ENCODE data around the gene ZNF136. TPM values are rescaled to one million over a fixed set of nuclear protein-coding genes. Genes with fewer than 3 reads are reported as not detected.

Gene ZNF136
- polyA plus RNA-seq (ENCODE audit: insufficient read depth in 1 of 5, insufficient read length in 5 of 5, low replicate concordance in 1 of 5) = 10 to 100 TPM; 11.1 to 19.5 (median 18.1) TPM
- long read RNA-seq, donor 1, partial matches to known transcripts = 0 of 2 reads
- long read RNA-seq, donor 1, other reads (novel, unspliced or antisense) = 0 of 2 reads
- long read RNA-seq, donor 2, partial matches to known transcripts = 0 of 2 reads
- long read RNA-seq, donor 2, other reads (novel, unspliced or antisense) = 0 of 2 reads
- long read RNA-seq, donor 3, partial matches to known transcripts = 9 of 13 reads
- long read RNA-seq, donor 3, other reads (novel, unspliced or antisense) = 0 of 13 reads
- long read RNA-seq, donor 4, partial matches to known transcripts = 0 of 4 reads
- long read RNA-seq, donor 4, other reads (novel, unspliced or antisense) = 0 of 4 reads
- long read RNA-seq, donor 5, partial matches to known transcripts = 0 of 3 reads
- long read RNA-seq, donor 5, other reads (novel, unspliced or antisense) = 0 of 3 reads
- long read RNA-seq, donor 6, partial matches to known transcripts = 0 of 4 reads
- long read RNA-seq, donor 6, other reads (novel, unspliced or antisense) = 0 of 4 reads
- long read RNA-seq, donor 7 = 0 reads
- long read RNA-seq, donor 8, partial matches to known transcripts = 0 of 2 reads
- long read RNA-seq, donor 8, other reads (novel, unspliced or antisense) = 0 of 2 reads

DNA sequence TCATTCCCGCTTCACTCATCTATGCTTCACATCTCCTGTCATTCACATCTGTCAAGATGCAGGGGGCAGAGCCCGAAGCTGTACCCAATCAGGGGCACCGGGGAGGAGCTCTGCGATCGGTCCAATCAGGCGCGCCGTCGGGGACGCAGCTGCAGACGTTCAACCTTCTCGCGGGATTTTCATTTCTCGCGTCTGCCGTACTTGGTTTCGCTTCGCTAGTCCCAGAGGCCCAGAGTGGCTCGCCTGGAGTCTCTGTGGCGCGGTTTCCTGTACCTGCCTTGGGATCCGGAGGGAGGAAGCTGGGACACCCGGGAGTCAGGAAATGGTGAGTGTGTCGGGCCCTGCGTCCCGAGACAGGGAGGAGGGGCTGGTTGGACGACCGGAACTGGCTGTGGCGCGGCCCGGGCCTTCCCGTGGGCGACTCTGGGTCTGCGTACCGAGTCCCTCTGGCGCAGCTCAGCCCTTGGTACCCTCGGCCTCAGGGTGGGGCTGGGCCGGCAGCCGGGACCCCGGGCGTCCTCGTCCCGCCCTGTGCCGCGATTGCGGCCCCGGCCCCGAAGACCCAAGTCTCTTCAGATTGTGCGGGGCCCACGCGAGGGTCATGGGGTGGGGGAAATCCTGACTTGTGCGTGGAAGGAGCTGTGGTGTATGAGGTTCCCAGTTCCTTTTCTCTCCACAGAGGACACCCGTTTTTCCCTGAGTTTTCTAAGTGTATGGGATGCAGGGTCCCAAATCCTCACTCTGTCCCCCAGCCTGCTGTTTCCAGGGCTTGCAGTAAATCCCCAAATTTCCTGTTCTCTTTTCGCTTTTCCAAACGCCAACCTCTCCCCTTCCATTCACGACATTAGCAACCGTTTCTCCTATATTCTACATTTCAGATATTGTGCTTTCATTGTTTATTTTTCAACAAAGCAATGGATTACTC lies at the start of gene ZNF136:
Gene ZNF136, plus strand, starts transcription at position 215 of the 925 bp plus-strand sequence. Its CDS starts 108 bp downstream, at position 323.
- peak; percentile 90 to 94 for DNase-seq

DNA sequence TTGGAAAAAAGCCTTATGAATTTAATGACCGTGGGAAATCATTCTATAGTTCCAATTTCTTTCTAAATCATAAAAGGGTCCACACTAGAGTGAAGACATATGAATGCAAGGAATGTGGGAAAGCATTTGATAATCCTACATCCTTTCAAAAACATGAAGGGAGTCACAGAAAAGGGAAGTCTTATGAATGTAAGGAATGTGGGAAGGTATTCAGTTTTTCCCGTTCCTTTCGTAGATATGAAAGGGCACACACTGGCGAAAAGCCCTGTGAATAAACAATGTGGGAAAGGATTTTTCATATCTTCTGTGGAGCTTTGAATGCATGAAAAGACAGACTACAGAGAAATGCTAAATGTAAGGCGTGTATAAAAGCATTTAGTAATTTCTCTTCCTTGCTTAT lies 49.8 kb upstream of the ZNF136 start:
- DNase-seq = no peak

DNA sequence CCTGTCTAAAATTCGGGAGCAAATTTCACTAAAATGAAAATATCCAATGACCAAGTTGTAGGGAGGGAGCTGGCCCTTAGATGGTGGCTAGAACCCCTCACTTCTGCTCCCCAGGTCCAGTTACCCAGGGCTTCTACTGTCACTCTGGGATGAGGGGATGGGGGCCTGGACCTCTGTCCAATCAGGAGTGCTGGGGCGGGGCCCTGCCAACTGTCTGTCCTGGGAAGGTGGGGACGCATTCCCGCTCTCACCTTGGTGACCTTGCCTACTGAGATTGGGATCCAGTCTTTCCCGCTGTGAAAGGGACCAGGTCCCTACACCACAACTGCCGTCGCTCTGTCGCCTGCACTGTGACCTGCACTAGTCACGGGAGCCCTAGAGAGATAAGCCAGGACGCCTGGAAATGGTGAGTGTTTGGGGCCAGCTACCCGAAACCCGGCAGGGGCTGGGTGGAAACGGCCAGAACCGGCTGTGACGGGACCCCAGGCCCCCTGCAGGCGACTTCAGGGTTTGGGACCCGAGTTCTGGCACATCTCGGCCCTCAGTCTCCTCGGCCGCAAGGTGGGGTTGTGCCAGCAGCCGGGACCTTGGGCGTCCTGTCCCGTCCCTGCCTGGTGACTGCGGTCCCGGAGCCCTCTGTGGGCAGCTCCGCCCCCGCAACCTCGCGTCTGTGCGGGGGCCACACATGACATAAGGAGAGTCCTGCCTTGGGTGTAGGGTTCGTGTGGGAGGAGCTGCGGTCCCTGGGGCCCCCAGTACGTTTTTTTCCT lies 45.5 kb upstream of the ZNF136 start:
- no peak for DNase-seq

DNA sequence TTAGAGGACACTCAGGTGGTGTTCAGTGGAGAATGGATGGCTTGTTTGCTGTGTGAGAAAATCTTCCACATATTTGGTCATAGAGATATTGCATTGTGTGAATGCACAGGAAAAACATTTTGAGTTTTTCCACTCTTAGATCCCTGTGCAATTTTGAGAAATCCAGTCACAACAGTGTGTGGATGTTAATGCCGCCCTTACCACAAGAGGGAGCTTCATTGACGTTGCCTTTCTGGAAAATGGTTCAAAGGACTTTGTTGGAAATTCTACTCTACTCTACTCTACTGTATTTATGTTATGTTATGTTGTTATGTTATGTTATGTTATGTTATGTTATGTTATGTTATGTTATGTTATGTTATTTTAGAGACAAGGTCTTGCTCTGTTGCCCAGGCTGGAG lies 36.2 kb upstream of the ZNF136 start:
- DNase-seq = no peak

DNA sequence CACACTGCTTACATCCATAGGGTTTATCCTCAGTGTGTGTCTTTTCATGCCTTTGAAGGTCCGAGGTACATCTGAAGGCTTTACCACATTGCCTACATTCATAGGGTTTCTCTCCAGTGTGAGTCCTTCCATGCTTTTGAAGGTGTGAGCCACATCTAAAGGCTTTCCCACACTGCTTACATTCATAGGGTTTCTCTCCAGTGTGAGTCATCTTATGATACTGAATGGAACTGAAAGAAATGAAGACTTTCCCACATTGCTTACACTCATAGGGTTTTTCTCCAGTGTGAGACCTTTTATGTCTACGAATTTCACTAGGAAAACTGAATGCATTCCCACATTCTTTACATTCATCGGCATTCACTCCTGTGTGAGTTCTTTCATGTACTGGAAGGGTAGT lies 29.8 kb upstream of the ZNF136 start:
- no peak for DNase-seq

DNA sequence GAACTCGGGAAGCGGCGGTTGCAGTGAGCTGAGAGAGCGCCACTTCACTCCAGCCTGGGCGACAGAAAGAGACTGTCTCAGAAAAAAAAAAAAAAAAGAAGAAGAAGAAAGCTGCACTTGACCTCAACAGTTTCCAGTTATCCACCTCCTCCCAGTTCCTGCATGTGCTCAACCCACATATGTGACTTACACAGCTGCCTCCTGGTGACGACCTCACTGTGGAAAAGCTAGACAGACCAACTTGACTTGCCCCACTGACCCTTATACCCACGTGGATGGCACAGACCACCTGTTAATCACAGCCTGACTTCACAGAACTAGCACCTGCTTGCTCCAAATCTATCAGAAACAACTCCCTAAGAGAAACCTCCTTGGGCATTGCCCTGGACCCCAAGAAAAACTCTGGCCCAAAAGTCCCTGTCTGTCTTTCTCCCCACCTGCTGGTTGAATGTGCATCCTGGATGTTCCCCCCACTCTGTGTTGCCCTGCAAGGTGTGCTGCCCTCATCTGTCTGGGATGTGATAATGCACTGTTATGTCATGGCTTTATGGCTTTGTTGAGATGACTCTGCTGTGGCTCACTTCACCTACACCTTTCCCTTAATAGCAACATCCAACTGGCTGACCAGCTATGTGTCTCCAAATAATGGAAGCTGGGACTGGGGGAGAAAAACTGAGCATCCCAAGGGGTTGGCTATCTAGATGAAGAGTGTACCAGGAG lies 25.5 kb upstream of the ZNF136 start:
- DNase-seq = no peak

DNA sequence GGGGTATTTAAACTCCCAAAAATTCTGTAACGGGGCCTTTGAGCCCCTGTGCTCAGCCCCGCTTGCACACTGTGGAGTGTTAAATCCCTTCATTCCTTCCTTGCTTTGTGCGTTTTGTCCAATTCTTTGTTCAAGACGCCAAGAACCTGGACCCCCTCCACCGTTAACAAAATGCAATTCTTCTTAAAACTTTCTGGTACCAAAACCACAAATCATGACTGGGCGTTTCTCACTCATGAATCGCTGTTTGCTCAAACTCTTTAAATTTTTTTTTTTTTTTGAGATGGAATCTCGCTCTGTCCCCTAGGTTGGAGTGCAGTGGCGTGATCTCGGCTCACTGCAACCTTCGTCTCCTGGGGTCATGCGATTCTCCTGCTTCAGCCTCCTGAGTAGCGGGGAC lies 23.6 kb upstream of the ZNF136 start:
- no peak for DNase-seq

DNA sequence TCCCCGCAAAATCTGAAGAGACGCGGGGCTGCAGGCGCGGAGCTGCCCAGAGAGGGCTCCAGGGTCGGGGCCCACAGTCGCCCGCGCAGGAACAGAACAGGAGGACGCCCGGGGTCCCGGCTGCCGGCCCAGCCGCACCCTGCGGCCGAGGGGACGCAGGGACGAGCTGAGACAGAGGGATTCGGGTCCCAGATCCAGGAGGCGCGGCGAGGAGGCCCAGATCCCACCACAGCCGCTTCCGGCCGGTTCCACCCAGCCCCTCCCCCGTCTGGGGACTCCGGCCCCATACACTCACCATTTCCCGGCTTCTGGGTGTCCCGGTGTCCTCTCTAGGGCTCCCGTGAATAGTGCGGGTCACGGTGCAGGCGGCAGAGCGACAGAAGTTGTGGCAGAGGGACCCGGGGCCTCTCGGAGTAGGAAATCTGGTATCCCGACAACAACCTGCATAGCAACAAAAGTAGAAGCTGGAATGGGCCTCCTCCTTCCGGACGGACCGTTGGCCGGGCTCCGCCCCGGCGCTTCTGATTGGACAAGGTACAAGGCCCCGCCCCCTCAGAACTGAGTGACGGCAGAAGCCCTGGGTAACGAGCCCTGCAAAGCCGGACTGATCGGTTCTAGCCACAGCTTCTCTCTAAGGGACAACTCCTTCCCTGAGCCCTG lies 22.9 kb upstream of the ZNF136 start, which contains the start of gene ZNF20:
Gene ZNF20, minus strand, starts transcription at position 466 of the 660 bp plus-strand sequence. Its CDS starts 168 bp downstream, at position 298.
- DNase-seq = peak; percentile 95

DNA sequence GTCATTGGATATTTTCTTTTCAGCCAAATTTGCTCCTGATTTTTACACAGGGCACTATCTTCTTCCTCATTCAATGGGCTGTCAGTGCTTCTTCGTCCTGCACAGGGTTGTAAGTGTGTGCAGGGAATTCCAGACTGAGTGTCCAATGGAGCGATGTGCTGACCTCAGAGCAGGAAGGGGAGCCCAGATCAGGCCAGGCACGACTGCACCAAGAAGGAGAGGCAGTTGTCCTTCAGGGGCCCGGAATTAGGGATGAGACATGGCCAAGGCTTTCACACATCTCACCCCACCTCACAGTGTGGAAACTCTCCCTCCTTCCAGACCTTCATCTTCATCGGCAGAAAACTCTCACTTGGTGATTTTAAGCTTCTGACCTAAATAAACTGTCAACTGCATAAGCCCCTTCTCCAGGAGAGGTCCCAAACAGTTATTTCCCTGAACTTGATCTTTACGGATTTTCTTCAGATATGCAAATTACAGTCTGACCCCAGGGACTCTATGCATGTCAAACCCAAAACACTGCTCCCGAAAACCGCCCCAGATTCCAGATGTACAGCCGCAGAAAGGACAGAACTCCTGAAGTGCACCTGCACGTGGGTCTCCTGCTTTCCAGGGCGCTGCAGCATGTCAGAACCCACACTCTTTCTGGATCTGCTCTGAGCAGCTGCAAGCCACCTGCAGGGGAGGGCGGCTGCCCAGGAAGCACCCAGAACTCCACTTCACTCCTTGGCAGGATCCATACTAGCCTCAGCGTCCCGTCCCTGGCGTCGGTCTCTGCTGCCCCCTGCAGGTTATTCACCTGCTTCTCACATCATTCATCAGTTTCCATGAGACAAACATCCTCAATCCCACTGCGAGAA lies 22.1 kb upstream of the ZNF136 start:
- peak; percentile 78 to 81 for DNase-seq

DNA sequence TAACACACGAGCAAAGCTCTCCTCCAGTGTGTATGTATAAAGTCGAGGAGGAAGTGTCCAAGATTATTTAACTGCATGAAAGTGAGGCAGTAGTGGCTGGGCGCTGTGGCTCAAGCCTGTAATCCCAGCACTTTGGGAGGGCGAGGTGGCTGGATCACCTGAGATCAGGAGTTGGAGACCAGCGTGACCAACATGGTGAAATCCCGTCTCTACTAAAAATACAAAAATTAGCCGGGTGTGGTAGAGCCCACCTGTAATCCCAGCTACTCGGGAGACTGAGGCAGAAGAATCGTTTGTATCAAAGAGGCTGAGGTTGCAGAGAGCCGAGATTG lies 21.5 kb upstream of the ZNF136 start:
- no peak for DNase-seq

DNA sequence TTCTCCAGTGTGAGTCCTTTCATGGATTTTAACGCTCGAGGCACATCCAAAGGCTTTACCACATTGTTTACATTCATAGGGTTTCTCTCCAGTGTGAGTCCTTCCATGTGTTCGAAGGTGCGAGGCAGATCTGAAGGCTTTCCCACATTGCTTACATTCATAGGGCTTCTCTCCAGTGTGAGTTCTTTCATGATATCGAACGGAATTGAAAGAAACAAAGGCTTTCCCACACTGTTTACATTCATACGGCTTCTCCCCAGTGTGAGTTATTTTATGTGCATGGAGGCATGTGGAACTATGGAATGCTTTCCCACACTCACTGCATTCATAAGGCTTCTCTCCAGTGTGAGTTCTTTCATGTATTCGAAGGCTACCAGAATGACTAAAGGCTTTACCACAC lies 17.5 kb upstream of the ZNF136 start:
- no peak for DNase-seq

DNA sequence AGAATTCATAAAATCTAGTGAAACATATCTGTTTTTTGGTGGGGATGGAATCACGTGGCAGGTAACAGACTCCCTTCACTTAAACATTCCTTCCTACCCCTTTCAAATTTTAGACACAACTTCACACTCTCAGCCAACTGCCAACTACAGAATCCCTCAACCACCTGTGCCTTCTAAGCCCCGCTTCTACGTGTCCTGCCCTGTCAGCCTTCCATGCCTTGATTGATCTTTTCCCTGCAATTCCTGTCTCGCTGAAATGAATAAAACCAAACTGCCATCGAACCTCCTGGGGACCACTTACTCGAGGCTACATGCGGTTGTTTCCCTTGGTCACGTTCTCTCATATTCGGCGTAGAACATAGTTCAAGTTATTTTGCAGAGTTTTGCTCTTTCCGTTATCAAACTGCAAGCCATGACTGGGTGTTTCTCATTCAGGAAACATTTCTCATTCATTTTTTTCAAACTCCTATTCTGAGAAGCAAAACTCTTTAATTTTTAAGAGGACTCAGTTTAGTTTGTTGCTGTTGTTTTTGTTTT lies 7.5 kb upstream of the ZNF136 start:
- no peak for DNase-seq

DNA sequence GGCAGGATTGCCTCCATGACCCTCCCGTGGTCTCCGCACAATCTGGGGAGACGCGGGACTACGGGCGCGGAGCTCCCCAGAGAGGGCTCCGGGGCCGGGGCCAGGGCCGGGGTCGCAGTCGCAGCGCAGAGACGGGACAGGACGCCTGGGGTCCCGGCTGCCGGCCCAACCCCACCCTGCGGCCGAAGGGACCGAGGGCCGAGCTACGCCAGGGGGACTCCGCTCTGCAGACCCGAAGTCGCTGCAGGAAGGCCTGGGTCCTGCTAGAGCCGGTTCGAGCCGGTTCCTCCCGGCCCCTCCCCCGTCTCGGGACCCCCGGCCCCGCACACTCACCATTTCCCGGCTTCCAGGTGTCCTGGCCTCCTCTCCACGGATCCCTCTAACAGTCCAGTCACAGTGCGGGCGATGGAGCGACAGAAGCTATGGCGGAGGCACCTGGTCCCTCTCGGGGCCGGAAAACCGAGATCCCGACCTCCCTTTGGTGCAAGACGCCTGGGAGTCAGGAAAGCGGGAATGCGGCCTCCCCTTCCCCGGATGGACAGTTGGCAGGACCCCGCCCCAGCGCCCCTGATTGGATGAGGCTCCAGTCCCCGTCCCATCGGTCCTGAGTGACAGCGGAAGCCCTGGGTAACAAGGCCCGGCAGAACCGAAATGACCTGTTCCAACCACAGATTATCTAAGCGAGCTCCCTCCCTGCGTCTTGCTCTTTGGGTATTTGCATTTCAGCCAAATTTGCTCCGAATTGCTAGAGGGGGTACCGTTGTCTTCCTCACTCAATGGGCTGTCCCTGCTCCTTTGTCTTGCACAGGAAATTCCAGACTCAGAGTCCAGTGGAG lies 6.5 kb upstream of the ZNF136 start, which contains the start of gene ZNF625:
Gene ZNF625, minus strand, starts transcription at position 512 of the 836 bp plus-strand sequence. Its CDS starts 176 bp downstream, at position 336.
- DNase-seq = peak; percentile 86 to 87

DNA sequence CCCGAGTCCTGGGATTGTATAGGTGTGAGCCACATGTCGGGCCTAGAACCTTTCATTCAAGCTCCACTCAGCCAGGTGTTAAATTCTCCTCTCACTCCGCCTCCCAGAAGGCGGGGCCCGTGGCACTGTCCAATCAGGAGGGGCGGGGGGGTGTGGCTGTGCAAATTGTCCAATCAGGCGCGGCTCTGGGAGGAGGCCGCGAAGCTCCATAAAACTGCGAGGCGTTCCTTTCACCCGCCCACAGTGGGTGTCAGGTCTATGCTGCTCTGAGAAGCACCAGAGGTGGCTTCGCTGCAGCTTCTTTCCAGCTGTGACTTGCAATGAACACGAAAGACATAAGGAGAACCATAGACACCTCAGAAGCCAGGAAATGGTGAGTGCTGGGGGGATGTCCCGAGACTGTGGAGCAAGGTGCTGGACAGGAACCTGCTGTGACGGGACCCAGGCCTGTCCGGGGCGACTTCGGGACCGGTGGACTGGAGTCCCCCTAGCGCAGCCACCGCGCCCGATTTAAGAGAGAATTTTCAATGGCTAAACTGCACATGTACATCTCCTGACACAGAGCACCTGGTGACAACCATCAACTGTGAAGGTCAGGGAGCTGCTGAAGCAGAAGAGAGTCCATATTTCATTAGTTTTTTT lies 3.0 kb upstream of the ZNF136 start:
- DNase-seq = no peak

DNA sequence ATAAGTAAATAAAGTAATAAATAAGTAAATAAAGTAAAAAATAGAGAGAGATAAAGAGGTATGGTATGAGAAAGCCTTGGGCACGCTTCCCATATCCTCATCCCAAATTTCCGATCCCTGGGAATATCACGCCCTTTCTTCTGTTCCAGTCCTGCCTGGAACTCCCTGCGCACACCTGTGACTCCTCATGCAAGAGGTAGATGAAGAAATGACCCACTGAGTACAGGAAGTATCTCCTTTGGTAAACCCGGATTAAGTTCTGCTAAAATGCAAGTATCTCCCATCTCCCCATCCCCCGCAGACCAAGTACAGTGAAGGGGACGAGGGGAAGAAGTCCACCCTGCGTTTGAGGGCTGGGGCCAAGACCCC lies 399 bp upstream of the ZNF136 start:
- DNase-seq = no peak

DNA sequence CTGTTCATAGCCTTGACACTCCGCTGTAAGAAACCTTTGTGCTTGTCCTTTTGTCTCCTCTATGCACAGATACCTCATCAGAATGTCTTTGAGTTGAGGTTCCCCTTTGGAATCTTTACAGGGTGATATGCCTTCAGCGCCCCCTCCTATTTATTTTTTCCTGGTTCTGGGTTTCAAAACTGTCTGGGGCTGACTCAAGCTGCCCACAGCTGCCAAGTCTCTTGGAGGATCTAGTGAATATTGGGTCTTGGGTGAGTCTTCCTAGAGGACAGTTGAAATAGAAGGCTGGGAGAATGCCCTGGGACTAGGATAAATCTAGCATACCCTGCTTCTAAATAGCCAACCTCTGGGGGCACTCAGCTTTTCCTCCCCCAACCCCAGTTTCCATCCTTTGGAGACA lies 930 bp downstream of the ZNF136 start:
- no peak for DNase-seq

DNA sequence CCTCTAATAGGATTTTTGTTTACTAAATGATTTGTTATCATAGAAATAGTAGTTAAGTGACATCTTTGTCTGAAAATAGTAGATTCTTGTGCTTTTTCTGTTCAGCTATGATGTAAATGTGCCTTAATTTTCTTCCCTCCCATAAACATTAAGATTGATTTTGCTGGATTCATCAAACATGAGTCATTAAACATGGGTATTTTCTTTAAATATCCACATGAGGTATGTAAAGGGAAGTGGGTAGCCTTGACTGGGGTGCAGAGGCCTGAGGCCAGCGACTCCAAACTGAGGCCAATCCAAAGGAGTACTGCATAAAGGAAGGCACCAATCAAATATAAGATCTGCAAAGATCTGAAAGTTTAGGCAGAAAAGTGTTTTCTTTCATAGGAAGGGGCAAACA lies 3.7 kb downstream of the ZNF136 start:
- DNase-seq = no peak
